ENCODE results near the gene TRIM60.
"Not testable (repeated sequence)": the region's sequence is repeated elsewhere in the genome, so short reads cannot be mapped to it uniquely, and the experiment has no call there.

TRIM60 gene

GRCh38 chr4:165053645-165054044 is 21.8 kb downstream of the TRIM60 start, which contains the start of gene TRIM75:
TSS of gene TRIM75 (plus strand) at chr4:165053866. CDS start at chr4:165059148, 5,282 bp downstream.
- no peak for DNase-seq (ENCODE audit: low read depth in 2 of 2)

GRCh38 chr4:165055601-165056000 is 23.8 kb downstream of the TRIM60 start:
- DNase-seq (ENCODE audit: low read depth in 2 of 2), result no peak

- no peak for DNase-seq (ENCODE audit: low read depth in 2 of 2)
Measured at GRCh38 chr4:165058666-165059065, 26.9 kb downstream of the TRIM60 start.

GRCh38 chr4:165059386-165059785 is 27.6 kb downstream of the TRIM60 start:
- no peak for DNase-seq (ENCODE audit: low read depth in 2 of 2)

- DNase-seq (ENCODE audit: low read depth in 2 of 2), result no peak
Measured at GRCh38 chr4:165060938-165061337, 29.1 kb downstream of the TRIM60 start.

- DNase-seq (ENCODE audit: low read depth in 2 of 2), result no peak
Measured at GRCh38 chr4:165070560-165070959, 38.8 kb downstream of the TRIM60 start.

GRCh38 chr4:165073346-165073745 is 41.5 kb downstream of the TRIM60 start:
- not testable (repeated sequence) for DNase-seq (ENCODE audit: low read depth in 2 of 2)

GRCh38 chr4:165077034-165077578 is 45.3 kb downstream of the TRIM60 start:
- DNase-seq (ENCODE audit: low read depth in 2 of 2), result no peak

- no peak for DNase-seq (ENCODE audit: low read depth in 2 of 2)
Measured at GRCh38 chr4:165079476-165079875, 47.7 kb downstream of the TRIM60 start.

GRCh38 chr4:165084787-165085186 is 53.0 kb downstream of the TRIM60 start:
- DNase-seq (ENCODE audit: low read depth in 2 of 2), result not testable (repeated sequence)

GRCh38 chr4:165085946-165086345 is 54.1 kb downstream of the TRIM60 start:
- no peak for DNase-seq (ENCODE audit: low read depth in 2 of 2)

GRCh38 chr4:165088366-165088765 is 56.6 kb downstream of the TRIM60 start:
- DNase-seq (ENCODE audit: low read depth in 2 of 2), result no peak
